GM12872 (cell line): ENCODE results near the gene PRICKLE2.

ENCODE experiments used
- TF ChIP-seq, protein P1 (sequence below): IDR thresholded peaks from 3 replicates; pipeline ENCODE4 v1.5.1; 2011; ENCODE audit warnings: low read depth, mild to moderate bottlenecking, low read length, moderate library complexity; ENCODE audit not compliant: insufficient read depth

Gene PRICKLE2

DNA sequence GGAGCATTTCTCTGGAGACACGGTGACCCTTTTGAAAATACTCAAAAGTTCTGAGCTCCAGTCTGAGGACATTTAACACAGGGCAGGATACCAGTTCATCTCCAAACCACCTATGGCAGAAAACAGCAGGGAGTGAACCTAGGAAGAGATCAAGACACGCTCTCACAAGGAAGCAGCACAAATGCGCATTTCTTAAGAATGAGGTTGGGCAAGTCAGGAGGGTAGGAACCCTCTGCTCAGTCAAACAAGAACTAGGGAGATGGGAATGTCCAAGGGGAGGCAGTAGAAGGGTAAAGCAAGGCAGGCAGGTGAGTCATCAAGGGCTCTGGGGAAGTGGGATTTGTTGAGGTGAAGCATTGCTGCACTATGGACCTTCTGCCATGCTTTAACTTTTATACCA lies 141.7 kb downstream of the PRICKLE2 start:
- TF ChIP-seq, protein P1, sequence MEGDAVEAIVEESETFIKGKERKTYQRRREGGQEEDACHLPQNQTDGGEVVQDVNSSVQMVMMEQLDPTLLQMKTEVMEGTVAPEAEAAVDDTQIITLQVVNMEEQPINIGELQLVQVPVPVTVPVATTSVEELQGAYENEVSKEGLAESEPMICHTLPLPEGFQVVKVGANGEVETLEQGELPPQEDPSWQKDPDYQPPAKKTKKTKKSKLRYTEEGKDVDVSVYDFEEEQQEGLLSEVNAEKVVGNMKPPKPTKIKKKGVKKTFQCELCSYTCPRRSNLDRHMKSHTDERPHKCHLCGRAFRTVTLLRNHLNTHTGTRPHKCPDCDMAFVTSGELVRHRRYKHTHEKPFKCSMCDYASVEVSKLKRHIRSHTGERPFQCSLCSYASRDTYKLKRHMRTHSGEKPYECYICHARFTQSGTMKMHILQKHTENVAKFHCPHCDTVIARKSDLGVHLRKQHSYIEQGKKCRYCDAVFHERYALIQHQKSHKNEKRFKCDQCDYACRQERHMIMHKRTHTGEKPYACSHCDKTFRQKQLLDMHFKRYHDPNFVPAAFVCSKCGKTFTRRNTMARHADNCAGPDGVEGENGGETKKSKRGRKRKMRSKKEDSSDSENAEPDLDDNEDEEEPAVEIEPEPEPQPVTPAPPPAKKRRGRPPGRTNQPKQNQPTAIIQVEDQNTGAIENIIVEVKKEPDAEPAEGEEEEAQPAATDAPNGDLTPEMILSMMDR, result no peak

DNA sequence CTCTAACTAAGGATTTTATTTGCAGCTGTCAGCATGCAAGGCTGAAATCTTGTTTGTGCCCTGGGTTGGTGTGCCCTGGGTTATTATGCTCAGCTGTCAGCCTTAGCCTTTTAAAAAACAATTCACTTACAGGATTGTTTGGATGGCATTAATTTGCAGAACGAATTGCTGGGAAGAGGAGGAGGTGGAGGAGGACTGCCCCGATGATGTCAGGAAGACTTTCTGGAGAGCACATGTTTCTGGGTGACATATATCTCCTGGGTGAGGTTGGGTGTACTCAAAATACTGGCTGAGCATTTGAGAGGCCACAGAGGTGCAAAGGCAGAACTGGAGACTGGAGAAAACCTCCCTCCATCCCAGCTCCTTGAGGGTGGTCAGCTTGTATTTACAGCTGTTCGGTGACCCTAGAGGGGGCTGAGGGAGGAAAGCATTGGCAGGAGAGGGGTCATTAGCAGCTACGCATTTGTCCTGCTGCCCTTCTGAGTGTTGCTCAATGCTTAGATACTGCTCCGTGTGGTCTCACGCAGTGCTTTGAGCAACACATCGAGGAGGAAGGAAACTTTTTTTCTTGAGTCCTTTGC lies 142.2 kb downstream of the PRICKLE2 start:
- TF ChIP-seq, protein P1, result no peak

DNA sequence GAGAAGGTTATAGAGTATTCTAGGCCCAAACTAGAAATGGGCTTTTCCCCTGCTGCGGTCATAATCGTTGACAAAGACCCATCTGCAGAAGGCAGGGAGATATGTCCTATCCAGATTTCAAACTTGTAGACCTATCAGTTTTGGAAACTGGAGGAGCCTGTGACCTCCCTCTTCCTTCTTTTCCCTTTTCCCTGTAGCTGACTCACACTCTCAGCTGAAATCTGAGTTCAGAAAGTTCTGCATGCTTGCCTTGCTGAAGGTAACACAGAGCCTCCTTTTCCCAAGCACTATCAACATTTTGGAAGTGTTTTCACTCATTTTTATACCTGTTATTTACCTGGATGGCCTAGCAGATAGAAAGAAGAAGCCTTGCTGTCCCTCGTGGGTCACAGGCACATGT lies 142.9 kb downstream of the PRICKLE2 start:
- TF ChIP-seq, protein P1, result no peak

DNA sequence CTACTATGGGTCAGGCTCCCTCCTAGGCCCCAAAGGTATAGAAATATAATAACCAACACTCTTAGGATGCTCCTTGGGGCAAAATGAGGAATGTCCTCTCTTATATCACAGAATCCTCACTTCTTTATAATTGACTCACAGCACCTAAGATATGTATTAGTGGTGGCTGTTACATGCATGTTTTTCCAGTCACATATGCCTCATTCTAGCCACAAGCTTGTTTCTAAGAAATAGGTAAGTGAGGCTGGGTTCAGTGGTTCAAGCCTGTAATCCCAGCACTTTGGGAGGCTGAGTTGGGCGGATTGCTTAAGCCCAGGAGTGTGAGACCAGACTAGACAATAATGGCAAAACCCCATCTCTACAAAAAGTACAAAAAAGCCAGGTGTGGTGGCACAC lies 144.0 kb downstream of the PRICKLE2 start:
- TF ChIP-seq, protein P1, result no peak

DNA sequence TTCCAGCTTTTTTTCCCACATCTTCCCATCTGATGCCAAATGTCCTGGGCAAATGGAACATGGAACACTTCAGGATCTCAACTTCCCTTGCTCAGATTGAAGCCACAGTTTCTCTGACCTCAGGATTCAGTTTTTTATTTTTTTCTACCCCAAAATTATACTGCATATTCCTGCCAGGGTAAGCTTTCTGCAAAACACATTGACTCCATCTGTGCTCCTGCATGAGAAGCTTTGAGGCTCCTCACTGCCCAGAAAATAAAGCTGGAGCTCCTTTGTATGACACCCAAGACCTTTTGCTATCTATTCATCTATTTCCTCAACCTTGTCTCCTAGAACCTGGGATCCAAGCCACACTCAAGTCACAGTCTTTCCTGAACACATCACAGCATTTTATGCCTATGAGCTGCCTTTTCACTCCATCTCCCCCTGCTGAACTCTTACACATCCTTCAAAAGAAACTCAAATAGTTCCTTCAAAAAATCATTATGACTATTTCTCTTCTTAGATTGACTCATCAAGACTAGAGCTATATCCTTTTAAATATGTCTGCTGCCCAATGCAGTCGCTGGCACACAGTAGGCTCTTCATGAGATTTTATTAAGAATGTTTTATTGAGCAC lies 144.5 kb downstream of the PRICKLE2 start:
- TF ChIP-seq, protein P1, result no peak

DNA sequence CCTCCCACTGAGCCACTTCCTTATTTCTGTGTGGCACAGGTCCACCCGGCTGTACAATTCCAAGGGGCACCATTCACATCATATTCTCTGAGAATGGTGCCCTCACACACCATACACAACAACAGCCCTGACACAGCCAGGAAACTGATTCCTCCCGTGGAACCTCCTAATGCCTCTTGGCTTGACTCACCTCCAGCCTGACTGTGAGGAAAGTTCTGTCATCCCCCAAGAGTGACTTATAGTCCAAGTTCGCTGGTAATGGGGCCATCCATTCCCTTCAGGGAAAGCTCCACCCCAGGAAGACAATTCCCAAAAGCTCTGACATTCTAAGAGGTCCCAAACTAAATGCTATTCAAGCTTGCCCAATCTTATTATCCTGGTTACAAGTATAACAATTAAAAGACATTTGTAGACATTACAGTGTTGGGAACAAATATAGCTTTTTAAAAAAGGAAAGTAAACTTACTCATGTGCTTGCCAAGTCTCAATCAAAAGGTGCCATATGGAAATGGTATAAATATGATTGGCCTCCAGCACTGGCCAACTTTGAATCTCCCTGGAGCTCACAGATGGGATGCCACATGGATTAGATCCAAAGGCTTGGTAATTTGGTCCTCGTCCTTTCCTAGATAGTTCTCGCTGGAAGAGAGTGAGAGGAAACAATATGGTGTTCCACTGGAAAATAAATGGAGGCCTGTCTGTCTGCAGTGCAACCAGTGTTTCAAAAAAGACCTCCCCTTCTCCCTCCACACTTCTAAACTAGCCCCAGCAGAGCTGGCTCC lies 145.7 kb downstream of the PRICKLE2 start:
- TF ChIP-seq, protein P1, result no peak

DNA sequence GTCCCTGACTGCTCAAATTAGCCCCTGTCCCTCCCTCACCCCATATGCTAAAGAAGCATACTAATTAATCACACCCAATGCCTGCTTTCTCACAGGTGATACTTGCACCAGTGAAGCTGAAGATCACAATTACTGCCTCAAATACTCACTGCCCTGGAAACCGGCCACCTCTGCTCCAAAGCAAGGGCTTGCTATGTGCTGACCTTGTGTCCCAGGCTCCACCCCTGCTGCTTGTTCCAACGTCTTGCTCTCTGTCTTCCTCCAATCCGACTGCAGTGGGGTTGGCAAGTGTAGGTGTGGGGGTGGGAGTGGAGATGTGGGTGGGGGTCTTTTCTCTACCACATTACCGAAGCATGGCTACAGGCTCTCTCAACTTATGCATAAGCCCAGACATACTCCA lies 146.3 kb downstream of the PRICKLE2 start:
- TF ChIP-seq, protein P1, result no peak
